GM12873 (cell line): ENCODE measurements around the gene PROSER2.

Experiments
- CTCF ChIP-seq: IDR thresholded peaks from 2 replicates; pipeline ENCODE4 v1.5.1; 2012; ENCODE audit warnings: low read depth, mild to moderate bottlenecking, moderate library complexity, low read length, control low read depth; ENCODE audit not compliant: insufficient read depth; ENCODE audit errors: missing control alignments

Gene PROSER2

GRCh38 chr10:11787374-11787773 is 35.8 kb upstream of the PROSER2 start:
- no peak for TF ChIP-seq CTCF

GRCh38 chr10:11787846-11788245 is 35.3 kb upstream of the PROSER2 start:
- TF ChIP-seq CTCF, result no peak

- TF ChIP-seq CTCF, result no peak
Measured at GRCh38 chr10:11789306-11789705, 33.9 kb upstream of the PROSER2 start.

GRCh38 chr10:11789956-11790355 is 33.2 kb upstream of the PROSER2 start:
- no peak for TF ChIP-seq CTCF

- TF ChIP-seq CTCF, result no peak
Measured at GRCh38 chr10:11793762-11794479, 29.2 kb upstream of the PROSER2 start.

GRCh38 chr10:11794566-11794965 is 28.6 kb upstream of the PROSER2 start:
- no peak for TF ChIP-seq CTCF

- TF ChIP-seq CTCF, result no peak
Measured at GRCh38 chr10:11795101-11795920, 27.8 kb upstream of the PROSER2 start.
